ENCODE results near the gene GLT6D1. TPM values are rescaled to one million over a fixed set of nuclear protein-coding genes. Genes with fewer than 3 reads are reported as not detected.

GLT6D1 gene
- total and polyA plus RNA-seq, 3 donors from 2014 or later, result 0.47 to 1.6 TPM; not detected in 1

GRCh38 chr9:135663857-135664256, 24.5 kb upstream of the GLT6D1 start:
- Histone ChIP-seq H3K36me3 (ENCODE audit: low read depth, missing control alignments) (no peaks in the 10 kb centered on the region), H3K4me1 (peaks cover 4% of the 10 kb centered on the region), H3K27me3 (no peaks in the 10 kb centered on the region), H3K27ac (no peak overlapping the region), H3K4me3 (no peak overlapping the region), H3K9me3 (no peaks in the 10 kb centered on the region)
- TF ChIP-seq POLR2A (IDR thresholded peaks at IDR 0.05), result no peak
- no peak for TF ChIP-seq CTCF (IDR thresholded peaks at IDR 0.05)
- no peak for DNase-seq
- intact Hi-C loops (cut with DNase I; ENCODE audit: low total_unique reads), result no loop called here
- 92 to 94% methylated on average over 12 of the region's 12 CpGs for WGBS, 2 donors

- H3K9me3 ChIP-seq, result no peaks in the 10 kb centered on the region
- TF ChIP-seq CTCF (IDR thresholded peaks at IDR 0.05) (no peak), POLR2A (IDR thresholded peaks at IDR 0.05) (no peak)
- DNase-seq, result no peak
- H3K27ac ChIP-seq, result no peak overlapping the region
- H3K27me3 ChIP-seq, result no peaks in the 10 kb centered on the region
- H3K4me1 ChIP-seq, result peaks cover 4% of the 10 kb centered on the region
- intact Hi-C loops (cut with DNase I; ENCODE audit: low total_unique reads), result no loop called here
- no peaks in the 10 kb centered on the region for H3K36me3 ChIP-seq (ENCODE audit: low read depth, missing control alignments)
- 75 to 82% methylated on average over 3 of the region's 3 CpGs for WGBS, 2 donors
- no peak overlapping the region for H3K4me3 ChIP-seq
Measured at GRCh38 chr9:135663451-135663770, 24.1 kb upstream of the GLT6D1 start.

GRCh38 chr9:135662758-135663450, 23.6 kb upstream of the GLT6D1 start, which contains the start of gene LCN9:
LCN9 (plus strand) TSS chr9:135663309; CDS start chr9:135663322, 13 bp downstream.
- TF ChIP-seq CTCF (IDR thresholded peaks at IDR 0.05) (no peak), POLR2A (IDR thresholded peaks at IDR 0.05) (no peak)
- Histone ChIP-seq H3K27ac (no peak within 1 kb of the TSS), H3K36me3 (ENCODE audit: low read depth, missing control alignments) (no peaks in the 10 kb centered on the region), H3K27me3 (no peaks in the 10 kb centered on the region), H3K4me3 (no peak within 1 kb of the TSS), H3K4me1 (peaks cover 4% of the 10 kb centered on the region), H3K9me3 (no peaks in the 10 kb centered on the region)
- WGBS, 2 donors, result 62% methylated on average over 18 to 25 of the region's 25 CpGs
- intact Hi-C loops (cut with DNase I; ENCODE audit: low total_unique reads), result no loop called here
- peak; percentile 42 for DNase-seq

- Histone ChIP-seq H3K36me3 (ENCODE audit: low read depth, missing control alignments) (no peaks in the 10 kb centered on the region), H3K27ac (no peak overlapping the region), H3K27me3 (no peaks in the 10 kb centered on the region), H3K4me1 (peaks cover 4% of the 10 kb centered on the region), H3K4me3 (no peak overlapping the region), H3K9me3 (no peaks in the 10 kb centered on the region)
- no peak for DNase-seq
- TF ChIP-seq CTCF (IDR thresholded peaks at IDR 0.05), result no peak
- no peak for TF ChIP-seq POLR2A (IDR thresholded peaks at IDR 0.05)
- intact Hi-C loops (cut with DNase I; ENCODE audit: low total_unique reads), result no loop called here
- 41 to 47% methylated on average over 19 of the region's 19 CpGs for WGBS, 2 donors
Measured at GRCh38 chr9:135661816-135662560, 22.6 kb upstream of the GLT6D1 start.

Data from testis (tissue), 3 donors.